HG03460 (cell line): ENCODE results near the gene ZDHHC14.
"Not testable (repeated sequence)": the region's sequence is repeated elsewhere in the genome, so short reads cannot be mapped to it uniquely, and the experiment has no call there.

Experiments
- ATAC-seq: cut with Tn5 transposase; IDR thresholded peaks from one replicate; pipeline ENCODE4 v1.9.1; 2021; ENCODE audit not compliant: unreplicated experiment

Gene ZDHHC14

GRCh38 chr6:157548635-157549467, 167.9 kb downstream of the ZDHHC14 start:
- peak; percentile 60 for ATAC-seq

- no peak for ATAC-seq
Observed at GRCh38 chr6:157549468-157549745, 168.4 kb downstream of the ZDHHC14 start.

- no peak for ATAC-seq
Observed at GRCh38 chr6:157550114-157550989, 169.4 kb downstream of the ZDHHC14 start.

GRCh38 chr6:157551041-157551832, 170.2 kb downstream of the ZDHHC14 start:
- no peak for ATAC-seq

- no peak for ATAC-seq
Observed at GRCh38 chr6:157552081-157552747, 171.2 kb downstream of the ZDHHC14 start.

GRCh38 chr6:157552820-157553485, 172.0 kb downstream of the ZDHHC14 start:
- ATAC-seq: no peak

GRCh38 chr6:157554747-157555146, 173.8 kb downstream of the ZDHHC14 start:
- ATAC-seq: no peak

- ATAC-seq: no peak
Observed at GRCh38 chr6:157555455-157556143, 174.6 kb downstream of the ZDHHC14 start.

GRCh38 chr6:157556144-157556645, 175.2 kb downstream of the ZDHHC14 start:
- ATAC-seq: no peak

- ATAC-seq: no peak
Observed at GRCh38 chr6:157556671-157557430, 175.9 kb downstream of the ZDHHC14 start.

GRCh38 chr6:157557559-157557958, 176.6 kb downstream of the ZDHHC14 start:
- peak; percentile 48 for ATAC-seq

GRCh38 chr6:157558049-157558448, 177.1 kb downstream of the ZDHHC14 start:
- no peak for ATAC-seq

- ATAC-seq: no peak
Observed at GRCh38 chr6:157558487-157559200, 177.7 kb downstream of the ZDHHC14 start.

GRCh38 chr6:157559201-157559756, 178.3 kb downstream of the ZDHHC14 start:
- no peak for ATAC-seq

- ATAC-seq: not testable (repeated sequence)
Observed at GRCh38 chr6:157560063-157560462, 179.1 kb downstream of the ZDHHC14 start.

- ATAC-seq: peak; percentile 2
Observed at GRCh38 chr6:157560691-157561413, 179.9 kb downstream of the ZDHHC14 start.

GRCh38 chr6:157561414-157561790, 180.4 kb downstream of the ZDHHC14 start:
- ATAC-seq: peak; percentile 31
